MM.1S (cell line): ENCODE data around the gene GIPC2.

Source experiments
- DNase-seq: peaks from one replicate; pipeline ENCODE4 v3.0.0-alpha.2; 2015
- H2AFZ ChIP-seq: fragments of 300-600 bp; sonication (generic); 2 replicates; pipeline ENCODE4 v1.6.0; 2016; ENCODE audit warnings: antibody characterized with exemption, low read length
- H3F3A ChIP-seq: fragments of 300-600 bp; sonication (generic); 2 replicates; pipeline ENCODE4 v1.6.1; 2016; ENCODE audit warnings: mild to moderate bottlenecking, antibody characterized with exemption, low read length, moderate library complexity, mixed read lengths; ENCODE audit not compliant: insufficient read depth
- H3K27ac ChIP-seq: fragments of 300-600 bp; sonication (generic); 2 replicates; pipeline ENCODE4 v1.5.1; 2016; ENCODE audit warnings: mild to moderate bottlenecking, low read length
- H3K27me3 ChIP-seq: fragments of 300-600 bp; sonication (generic); replicated peaks from 2 replicates; pipeline ENCODE4 v1.6.0; 2016; ENCODE audit warnings: low read length; ENCODE audit not compliant: insufficient read depth
- H3K36me3 ChIP-seq: fragments of 300-600 bp; sonication (generic); replicated peaks from 2 replicates; pipeline ENCODE4 v1.6.1; 2016; ENCODE audit warnings: mild to moderate bottlenecking, low read length, mixed read lengths; ENCODE audit not compliant: insufficient read depth
- H3K4me1 ChIP-seq: fragments of 300-600 bp; sonication (generic); 2 replicates; pipeline ENCODE4 v1.6.1; 2016; ENCODE audit warnings: low read length, mixed read lengths
- H3K4me2 ChIP-seq: fragments of 300-600 bp; sonication (generic); 2 replicates; pipeline ENCODE4 v1.6.0; 2016; ENCODE audit warnings: low read depth, low read length
- H3K4me3 ChIP-seq: fragments of 300-600 bp; sonication (generic); 2 replicates; pipeline ENCODE4 v1.5.1; 2016; ENCODE audit warnings: low read length, mixed read lengths
- H3K79me2 ChIP-seq: fragments of 300-600 bp; sonication (generic); 2 replicates; pipeline ENCODE4 v1.6.1; 2016; ENCODE audit warnings: mixed run types, low read length, mixed read lengths
- H3K9ac ChIP-seq: fragments of 300-600 bp; sonication (generic); 2 replicates; pipeline ENCODE4 v1.6.1; 2016; ENCODE audit warnings: low read length, mixed read lengths
- H3K9me2 ChIP-seq: fragments of 300-600 bp; sonication (generic); replicated peaks from 2 replicates; pipeline ENCODE4 v1.6.1; 2016; ENCODE audit warnings: mild to moderate bottlenecking, low read length, mixed read lengths; ENCODE audit not compliant: insufficient read depth
- H3K9me3 ChIP-seq: fragments of 300-600 bp; sonication (generic); replicated peaks from 2 replicates; pipeline ENCODE4 v1.6.1; 2016; ENCODE audit warnings: mild to moderate bottlenecking, low read length, mixed read lengths; ENCODE audit not compliant: insufficient read depth
- H4K20me1 ChIP-seq: fragments of 300-600 bp; sonication (generic); 2 replicates; pipeline ENCODE4 v1.6.1; 2016; ENCODE audit warnings: mild to moderate bottlenecking, low read length, moderate library complexity, mixed read lengths; ENCODE audit not compliant: insufficient read depth
- EZH2 ChIP-seq: fragments of 300-600 bp; sonication (generic); optimal IDR thresholded peaks from 2 replicates; pipeline ENCODE3; 2017; ENCODE audit warnings: low read depth, mild to moderate bottlenecking, antibody characterized with exemption, low read length, mixed read lengths
- EZH2phosphoT487 ChIP-seq: fragments of 300-600 bp; sonication (generic); IDR thresholded peaks from 2 replicates; pipeline ENCODE4 v1.6.1; 2018; ENCODE audit warnings: antibody characterized with exemption, low read length
- TF ChIP-seq, protein P1 (sequence below): fragments of 300-600 bp; sonication (generic); IDR thresholded peaks from 2 replicates; pipeline ENCODE4 v1.5.1; 2016; ENCODE audit warnings: antibody characterized with exemption, low read length, mixed read lengths

GIPC2 gene

DNA sequence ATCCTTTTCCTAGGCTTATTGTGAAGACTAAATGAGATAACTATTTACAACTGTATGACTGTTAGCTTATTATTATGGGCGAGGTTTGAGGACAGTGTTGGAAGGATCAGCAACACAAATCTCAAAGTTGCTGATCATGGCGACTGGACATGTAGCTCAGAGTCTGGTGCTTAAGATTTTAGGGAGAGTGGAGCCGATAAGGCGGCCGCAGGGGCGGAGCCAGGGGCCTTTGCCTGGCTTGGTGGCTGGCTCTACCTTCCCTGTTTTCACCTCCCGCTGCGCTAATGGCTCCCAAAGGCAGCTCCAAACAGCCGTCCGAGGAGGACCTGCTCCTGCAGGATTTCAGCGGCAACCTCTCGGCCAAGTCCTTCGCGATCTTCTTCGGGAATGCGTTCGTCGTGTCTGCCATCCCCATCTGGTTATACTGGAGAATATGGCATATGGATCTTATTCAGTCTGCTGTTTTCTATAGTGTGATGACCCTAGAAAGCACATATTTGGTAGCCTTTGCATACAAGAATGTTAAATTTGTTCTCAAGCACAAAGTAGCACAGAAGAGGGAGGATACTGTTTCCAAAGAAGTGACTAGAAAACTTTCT is 45.5 kb downstream of the GIPC2 start:
- H3K4me3 ChIP-seq = no peak overlapping the region
- H3F3A ChIP-seq = no peaks in the 10 kb centered on the region
- TF ChIP-seq, protein P1, sequence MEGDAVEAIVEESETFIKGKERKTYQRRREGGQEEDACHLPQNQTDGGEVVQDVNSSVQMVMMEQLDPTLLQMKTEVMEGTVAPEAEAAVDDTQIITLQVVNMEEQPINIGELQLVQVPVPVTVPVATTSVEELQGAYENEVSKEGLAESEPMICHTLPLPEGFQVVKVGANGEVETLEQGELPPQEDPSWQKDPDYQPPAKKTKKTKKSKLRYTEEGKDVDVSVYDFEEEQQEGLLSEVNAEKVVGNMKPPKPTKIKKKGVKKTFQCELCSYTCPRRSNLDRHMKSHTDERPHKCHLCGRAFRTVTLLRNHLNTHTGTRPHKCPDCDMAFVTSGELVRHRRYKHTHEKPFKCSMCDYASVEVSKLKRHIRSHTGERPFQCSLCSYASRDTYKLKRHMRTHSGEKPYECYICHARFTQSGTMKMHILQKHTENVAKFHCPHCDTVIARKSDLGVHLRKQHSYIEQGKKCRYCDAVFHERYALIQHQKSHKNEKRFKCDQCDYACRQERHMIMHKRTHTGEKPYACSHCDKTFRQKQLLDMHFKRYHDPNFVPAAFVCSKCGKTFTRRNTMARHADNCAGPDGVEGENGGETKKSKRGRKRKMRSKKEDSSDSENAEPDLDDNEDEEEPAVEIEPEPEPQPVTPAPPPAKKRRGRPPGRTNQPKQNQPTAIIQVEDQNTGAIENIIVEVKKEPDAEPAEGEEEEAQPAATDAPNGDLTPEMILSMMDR = no peak
- TF ChIP-seq EZH2 (no peak), EZH2phosphoT487 (no peak)
- H3K9me2 ChIP-seq = no peaks in the 10 kb centered on the region
- H3K36me3 ChIP-seq = no peaks in the 10 kb centered on the region
- DNase-seq = no peak
- no peaks in the 10 kb centered on the region for H3K79me2 ChIP-seq
- no peaks in the 10 kb centered on the region for H4K20me1 ChIP-seq
- H2AFZ ChIP-seq = no peak overlapping the region
- H3K4me2 ChIP-seq = no peak overlapping the region
- H3K27me3 ChIP-seq = no peaks in the 10 kb centered on the region
- no peaks in the 10 kb centered on the region for H3K9me3 ChIP-seq
- H3K27ac ChIP-seq = no peak overlapping the region
- no peaks in the 10 kb centered on the region for H3K4me1 ChIP-seq
- H3K9ac ChIP-seq = no peak overlapping the region

DNA sequence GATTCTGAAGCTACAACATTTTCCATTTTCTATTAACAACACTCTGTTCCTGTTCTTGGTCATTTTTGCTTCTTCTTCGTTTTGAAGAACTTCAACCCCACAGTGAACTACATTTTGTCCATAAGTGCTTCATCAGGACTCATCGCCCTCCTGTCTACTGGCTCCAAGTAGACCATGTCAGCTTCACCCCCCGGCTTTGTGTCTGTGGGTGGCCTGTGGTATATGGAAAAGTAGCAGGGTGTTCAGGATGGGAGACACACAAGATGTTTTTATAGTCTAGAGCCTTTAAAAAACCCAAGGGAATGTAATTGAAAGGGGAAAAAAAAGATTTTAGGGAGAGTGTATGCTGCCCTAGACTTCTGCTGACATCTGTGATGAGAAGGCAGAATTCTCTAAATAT is 46.1 kb downstream of the GIPC2 start:
- H3K36me3 ChIP-seq = no peaks in the 10 kb centered on the region
- no peaks in the 10 kb centered on the region for H3K9me3 ChIP-seq
- no peak overlapping the region for H3K4me3 ChIP-seq
- H3K9me2 ChIP-seq = no peaks in the 10 kb centered on the region
- TF ChIP-seq EZH2phosphoT487 (no peak), EZH2 (no peak)
- TF ChIP-seq, protein P1 = no peak
- no peak overlapping the region for H3K27ac ChIP-seq
- no peaks in the 10 kb centered on the region for H3F3A ChIP-seq
- no peaks in the 10 kb centered on the region for H3K4me1 ChIP-seq
- H3K27me3 ChIP-seq = no peaks in the 10 kb centered on the region
- H3K4me2 ChIP-seq = no peak overlapping the region
- no peaks in the 10 kb centered on the region for H4K20me1 ChIP-seq
- no peak overlapping the region for H3K9ac ChIP-seq
- DNase-seq = no peak
- no peaks in the 10 kb centered on the region for H3K79me2 ChIP-seq
- H2AFZ ChIP-seq = no peak overlapping the region

DNA sequence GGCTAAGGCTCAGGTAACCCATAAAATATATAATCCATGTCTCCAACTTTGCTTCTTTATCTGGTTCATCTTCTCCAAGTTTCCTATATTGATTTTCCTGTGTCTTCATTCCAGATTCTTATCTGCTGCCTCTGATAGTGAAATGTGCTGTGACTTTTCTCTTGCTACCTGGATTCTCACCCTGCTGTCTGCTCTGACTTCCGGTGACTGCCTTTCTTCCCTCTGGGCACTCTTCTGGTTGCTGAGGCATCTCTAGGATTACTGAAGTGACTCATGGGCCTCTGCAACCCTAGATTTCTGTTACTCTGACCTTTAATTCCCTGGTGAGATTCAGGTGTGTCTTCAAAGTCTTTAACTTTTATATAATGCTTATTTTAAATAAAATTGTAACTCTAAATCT is 46.9 kb downstream of the GIPC2 start:
- Histone ChIP-seq H3K9ac (no peak overlapping the region), H4K20me1 (no peaks in the 10 kb centered on the region), H3K9me3 (no peaks in the 10 kb centered on the region), H3K4me3 (no peak overlapping the region), H3K27me3 (no peaks in the 10 kb centered on the region), H3K27ac (no peak overlapping the region), H3K4me1 (no peaks in the 10 kb centered on the region), H3F3A (no peaks in the 10 kb centered on the region), H3K4me2 (no peak overlapping the region), H2AFZ (no peak overlapping the region), H3K79me2 (no peaks in the 10 kb centered on the region), H3K36me3 (no peaks in the 10 kb centered on the region), H3K9me2 (no peaks in the 10 kb centered on the region)
- TF ChIP-seq, protein P1 = no peak
- TF ChIP-seq EZH2 (no peak), EZH2phosphoT487 (no peak)
- DNase-seq = no peak
